HG03571 (cell line): ENCODE data around the gene MT3.
A peak's percentile ranks its signal among the peaks of the same experiment; 100 is the strongest.

Source experiments
- ATAC-seq: cut with Tn5 transposase; IDR thresholded peaks from one replicate; pipeline ENCODE4 v1.9.1; 2021; ENCODE audit not compliant: unreplicated experiment

Gene MT3

DNA sequence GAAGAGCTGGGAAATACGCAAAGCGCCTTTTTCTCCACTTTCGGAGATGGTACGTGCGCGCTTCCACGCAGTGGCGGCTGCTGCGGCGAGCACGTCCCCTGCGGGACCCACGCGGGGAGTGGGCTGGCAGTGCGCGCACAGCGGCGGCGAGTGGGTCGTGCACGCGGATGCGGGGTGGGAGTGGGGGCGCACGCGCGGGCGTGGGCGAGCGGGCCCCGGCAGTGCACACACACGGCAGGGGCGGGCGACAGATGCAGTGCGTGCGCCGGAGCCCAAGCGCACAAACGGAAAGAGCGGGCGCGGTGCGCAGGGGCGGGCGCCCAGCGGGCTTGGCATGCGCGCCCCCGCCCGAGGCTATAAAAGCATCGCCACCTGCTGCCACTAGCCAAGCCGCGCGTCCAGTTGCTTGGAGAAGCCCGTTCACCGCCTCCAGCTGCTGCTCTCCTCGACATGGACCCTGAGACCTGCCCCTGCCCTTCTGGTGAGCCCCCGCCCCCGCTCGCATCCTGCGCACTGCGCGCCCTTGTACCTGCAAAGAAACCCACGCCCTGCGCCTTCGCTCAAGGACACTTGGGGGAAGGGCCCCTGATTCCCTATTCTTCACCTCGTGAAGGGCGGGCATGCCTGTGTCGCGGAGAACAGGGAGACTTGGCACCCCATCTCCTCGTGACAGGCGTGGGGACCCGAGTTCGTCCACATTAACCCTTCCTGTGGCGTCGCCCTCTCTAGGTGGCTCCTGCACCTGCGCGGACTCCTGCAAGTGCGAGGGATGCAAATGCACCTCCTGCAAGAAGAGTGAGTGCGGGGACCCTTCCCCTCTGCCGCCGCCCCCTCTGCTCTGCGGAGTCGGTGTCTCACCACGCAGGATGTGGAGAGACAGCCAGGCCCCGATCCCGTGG, at the start of gene MT3:
MT3 (plus strand) TSS at position 388 of the 899 bp plus-strand sequence; CDS start at position 451, 63 bp downstream.
- no peak for ATAC-seq

DNA sequence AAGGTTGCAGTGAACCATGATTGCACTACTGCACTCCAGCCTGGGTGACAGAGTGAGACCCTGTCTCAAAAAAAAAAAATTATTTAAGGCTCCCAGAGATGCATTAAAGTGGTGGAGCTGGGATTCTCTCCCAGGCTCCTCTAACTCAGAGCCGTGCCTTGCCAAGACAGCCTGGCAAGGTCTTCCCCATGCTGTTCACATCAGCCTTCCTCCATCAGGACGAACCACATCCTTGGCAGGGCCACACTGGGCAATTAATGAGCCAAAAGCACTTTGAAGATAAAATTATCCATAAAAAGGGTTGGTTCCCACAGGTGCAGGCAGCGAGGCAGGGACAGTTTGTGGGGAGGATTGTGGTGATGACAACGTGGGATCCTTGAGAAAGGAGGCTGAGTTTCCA, 49.7 kb upstream of the MT3 start:
- ATAC-seq: no peak

DNA sequence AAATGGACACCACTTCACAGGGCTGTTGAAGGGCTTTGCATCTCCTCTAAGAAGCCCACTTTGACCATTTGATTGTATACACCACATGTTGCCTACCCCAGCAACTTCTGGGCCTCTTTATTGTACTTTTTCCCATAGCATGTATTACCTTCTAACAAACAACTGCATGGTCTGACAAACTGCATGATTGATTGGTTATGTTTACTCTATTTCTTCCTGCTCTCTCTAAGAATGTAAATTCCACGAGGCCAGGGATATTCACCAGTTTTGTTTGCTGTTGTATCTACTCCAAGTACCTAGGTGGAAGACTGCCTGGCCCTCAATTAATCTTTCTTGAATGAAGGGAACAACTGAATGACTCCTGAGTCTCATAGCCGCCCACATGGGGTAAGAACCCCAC, 47.3 kb upstream of the MT3 start:
- ATAC-seq: no peak

DNA sequence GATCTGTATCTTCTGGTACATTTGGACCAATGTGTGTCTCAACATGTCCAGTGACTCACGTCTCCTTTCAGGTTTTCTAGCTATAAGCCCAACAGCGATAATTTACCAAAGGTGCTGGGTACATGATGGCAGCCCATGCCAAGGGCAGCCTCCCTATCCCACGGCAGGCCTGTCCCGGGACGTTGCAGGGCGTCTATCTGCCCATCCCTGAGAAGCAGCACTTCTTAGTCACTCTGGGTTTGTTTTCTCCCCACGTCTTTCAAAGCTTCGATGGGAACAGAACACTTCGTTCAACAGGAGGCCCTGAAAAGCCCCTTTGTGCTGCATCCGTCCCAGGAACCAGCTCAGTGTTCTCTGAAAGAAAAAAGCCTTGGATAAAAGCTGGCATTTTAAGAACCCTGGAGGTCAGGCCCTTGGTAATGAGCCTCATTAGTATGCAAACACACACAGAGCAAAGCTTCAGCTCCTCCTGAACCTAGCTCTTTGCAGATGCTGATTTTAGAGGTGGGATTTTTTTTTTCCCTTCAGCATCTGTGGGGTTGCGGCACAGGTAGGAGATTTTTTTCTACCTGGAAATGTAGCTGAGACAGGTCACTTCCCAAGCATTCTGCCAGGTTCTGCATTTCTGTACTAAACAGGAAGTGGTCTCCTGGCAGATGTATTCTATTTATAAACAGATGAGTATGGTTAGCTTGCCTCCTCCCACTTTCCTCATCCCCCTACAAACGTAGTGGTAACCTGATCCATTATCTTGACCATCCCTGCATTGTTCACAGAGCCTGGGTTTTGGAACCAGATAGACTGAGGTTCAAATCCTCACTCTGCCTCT, 42.0 kb upstream of the MT3 start:
- no peak for ATAC-seq

DNA sequence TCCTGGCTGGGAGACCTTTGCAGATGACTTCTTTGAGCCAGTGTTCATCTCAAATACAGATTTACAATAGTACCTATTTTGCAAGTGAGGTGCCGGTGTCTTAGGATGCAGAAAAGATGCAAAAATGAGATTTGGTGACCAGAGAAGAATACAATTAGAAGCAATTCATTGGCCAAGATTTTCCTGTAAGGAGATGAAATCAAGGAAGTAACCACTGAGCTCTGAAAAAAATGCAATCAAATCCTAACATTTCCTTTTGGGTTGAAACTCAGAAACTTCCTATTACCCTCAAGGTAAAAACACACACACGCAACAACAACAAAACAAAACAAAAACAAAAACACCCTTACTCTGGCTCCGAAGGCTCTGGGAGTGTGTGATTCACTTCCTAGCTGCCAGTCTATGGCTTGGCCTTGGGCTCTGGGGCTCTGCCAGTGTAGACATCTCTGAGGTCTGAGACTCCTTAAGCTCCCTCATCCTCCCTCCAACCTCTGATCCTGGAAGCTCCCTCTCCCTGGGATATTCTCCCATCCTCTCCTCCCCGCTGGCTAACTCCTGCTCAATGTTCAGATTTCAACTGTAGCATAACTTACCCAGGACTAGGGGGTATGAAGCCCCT, 41.3 kb upstream of the MT3 start:
- ATAC-seq: no peak

DNA sequence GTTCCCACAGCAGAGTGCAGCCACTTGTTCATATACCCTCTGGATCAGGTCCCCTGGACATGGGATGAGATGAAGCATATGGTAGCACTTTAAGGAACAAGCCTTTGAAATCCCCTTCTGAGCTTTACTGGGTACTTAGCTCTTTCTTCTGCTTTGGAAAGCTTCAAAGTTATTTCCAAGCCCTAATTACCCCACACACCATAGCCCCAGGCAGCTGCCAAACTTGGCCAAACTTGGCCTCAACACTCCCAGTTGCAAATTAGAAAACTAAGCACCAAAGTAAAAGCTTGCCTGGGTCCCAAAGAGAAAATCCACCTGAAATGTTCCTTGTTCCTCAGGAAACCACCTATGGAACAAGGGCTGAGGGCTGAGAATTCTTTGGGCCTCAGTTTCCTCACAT, 40.2 kb upstream of the MT3 start:
- ATAC-seq: no peak

DNA sequence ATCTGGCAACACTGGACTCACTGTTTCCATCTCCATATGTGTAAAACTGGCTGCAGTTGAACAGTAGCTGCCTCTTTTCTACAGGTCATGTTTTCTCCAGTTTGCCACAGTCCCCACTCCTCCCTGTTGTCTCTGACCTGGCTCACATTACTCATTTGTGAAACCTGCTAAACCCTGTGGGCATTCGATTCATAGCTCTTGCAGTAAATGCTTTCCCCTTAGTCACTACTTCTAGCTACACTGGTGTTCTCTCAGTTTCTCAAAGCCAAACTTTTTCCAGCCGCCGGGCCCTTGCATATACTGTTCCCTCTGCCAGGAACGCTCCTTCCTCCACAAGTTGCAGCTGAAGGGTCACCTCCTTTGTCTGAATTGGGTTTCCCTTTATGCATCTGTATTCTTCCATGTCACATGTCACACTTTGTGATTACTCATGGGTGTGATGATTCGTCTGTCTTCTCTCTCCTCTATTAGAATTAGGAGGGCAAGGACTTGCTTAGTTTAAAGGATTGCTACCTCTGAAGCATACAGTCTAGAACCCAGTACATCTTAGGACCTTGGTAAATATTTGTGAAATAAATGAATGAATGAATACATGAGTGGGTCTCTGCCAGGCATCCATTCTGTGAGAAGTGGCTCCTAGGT, 39.5 kb upstream of the MT3 start:
- ATAC-seq: no peak

DNA sequence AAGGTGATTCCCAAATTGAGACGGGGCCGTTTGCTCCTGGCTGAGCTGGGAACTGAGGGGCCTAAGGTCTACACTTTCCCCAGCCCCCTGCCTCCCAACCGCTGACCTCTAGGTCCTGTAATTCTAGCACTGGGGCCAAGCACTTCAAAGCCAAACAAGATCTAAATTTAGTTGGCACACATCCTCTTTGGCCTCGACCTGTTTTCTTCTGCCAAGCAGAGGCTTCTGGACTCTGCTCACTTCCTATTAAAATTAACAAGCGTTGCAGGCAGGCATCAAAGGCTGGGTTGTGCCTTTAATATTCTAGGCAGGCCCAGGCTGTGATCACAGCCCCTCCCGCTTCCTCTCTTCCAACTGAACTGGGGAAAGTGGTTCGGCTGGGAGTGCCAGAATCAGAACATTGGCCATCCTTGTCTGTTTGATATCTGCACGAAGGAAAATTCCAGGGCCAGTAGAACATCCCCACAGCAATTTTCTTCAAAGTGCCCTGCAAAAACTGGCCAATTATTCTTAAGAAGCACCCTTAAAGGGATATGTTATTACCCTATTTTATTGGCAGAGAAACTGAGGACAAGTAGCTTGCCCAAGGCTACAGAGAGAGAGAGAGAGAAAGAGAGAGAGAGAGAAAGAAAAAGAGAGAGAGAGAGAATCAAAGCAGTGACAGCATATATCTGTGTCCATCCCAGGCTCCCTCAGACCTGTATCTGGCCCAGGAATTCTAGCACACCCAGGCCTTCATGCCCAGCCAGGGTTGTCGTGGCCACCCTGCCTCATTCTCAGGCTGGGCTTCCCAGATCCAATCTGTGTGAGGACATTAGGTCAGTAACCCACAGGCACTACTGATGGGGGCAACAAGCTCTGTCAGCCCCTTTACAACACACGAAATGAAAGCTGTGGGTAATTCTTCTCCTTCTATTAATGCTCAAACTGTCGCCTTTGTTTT, 37.3 kb upstream of the MT3 start:
- ATAC-seq: no peak

DNA sequence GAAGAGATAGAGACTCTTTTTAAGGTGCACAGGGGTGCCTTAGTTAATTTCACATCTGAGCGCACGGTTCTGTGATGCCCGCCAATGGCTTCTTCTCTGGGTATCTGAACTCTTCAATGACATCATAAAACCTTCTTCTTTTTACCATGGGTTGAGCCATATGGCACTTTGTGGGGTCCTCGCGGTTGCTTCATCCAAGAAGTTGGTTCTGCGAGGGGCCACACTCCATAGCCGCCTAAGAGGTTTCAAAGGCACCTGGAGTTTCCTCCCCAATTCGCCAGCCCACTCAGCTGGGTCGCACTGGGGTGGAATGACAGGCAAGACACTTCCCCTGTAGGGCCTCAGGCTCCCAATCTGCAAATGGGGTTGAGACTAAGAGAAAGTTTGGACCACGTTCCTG, 34.9 kb upstream of the MT3 start:
- no peak for ATAC-seq

DNA sequence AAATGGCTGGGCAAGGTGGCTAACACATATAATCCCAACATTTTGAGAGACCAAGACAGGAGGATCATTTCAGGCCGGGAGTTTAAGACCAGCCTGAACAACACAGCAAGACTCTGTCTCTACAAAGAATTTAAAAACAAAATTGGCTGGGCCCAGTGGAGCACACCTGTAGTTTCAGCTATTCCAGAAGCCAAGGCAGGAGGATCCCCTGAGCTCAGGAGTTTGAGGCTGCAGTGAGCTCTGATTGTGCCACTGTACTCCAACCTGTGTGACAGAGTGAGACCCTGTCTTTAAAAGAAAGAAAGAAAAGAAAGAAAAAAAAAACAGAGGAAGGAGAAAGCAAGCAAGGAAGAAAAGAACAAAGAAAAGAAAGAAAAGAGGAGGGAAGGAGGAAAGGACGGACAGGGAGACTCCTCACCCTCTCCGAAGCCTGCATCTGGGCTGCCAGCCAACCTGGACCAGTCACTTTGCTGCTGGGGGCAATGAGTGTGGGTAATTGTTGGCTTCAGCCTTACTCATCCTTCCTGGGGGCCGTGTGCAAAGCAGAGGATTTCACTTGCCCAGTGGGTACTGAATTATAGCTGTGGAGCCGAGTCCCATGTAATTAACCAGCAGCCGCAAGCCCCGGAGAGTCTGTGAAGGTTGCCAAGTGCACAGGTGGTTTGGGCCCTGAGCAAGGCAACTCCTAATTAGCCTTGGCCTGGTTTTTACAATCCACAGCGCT, 31.1 kb upstream of the MT3 start:
- no peak for ATAC-seq

DNA sequence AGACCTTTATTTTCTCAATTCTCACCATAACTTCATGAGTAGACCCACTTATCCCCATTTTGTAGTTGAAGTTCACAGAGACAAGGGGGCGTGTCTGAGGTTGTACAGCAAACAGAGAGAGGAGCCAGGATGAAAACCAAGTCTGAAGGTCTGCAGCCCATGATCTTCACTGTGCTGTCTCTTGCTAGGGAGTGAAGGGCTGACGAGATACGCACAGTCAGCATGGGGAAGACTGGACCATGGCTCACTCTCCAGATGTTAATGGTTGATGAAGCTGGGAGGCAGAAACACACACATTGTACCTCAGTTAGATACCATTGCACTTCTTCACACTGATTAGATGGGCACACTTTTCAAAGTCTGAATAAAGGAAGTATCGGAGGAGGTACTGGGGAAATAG, 30.2 kb upstream of the MT3 start:
- no peak for ATAC-seq

DNA sequence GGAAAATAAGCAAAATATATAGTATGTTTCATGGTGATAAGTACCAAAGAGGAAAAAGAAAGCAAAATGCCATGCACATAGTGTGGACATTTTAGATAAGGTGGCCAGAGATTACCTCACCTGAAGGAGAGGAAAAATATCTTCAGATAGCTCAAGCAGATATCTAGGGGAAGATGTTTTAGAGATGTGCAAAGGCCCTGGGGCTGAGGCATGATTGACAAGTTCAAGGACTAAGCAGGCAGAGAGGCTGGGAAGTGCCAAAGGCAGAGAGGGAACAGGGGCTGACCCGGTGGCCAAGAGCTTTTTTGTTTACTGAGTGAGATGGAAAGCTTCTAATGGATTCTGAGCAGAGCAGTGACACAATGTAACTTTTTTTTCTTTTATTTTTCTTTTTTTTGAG, 28.9 kb upstream of the MT3 start:
- ATAC-seq: no peak

DNA sequence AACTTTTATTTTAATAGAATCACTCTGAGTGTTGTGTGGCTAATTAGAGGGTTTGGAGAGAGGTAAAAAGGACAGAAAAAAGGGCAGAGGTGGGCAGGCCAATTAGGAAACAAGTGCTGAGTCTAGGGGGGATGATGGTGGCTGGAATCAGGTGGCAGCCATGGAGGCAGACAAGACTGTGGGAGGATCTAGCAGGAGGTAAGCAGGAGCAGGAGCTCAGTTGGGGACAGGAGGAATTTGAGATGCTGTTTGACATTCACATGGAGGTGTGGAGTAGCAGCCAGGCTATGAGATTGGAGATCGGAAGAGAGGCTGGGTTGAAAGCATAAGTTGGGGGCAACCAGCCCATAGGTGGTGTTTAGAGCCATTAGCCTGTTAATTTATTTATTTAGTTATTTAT, 28.2 kb upstream of the MT3 start:
- no peak for ATAC-seq

DNA sequence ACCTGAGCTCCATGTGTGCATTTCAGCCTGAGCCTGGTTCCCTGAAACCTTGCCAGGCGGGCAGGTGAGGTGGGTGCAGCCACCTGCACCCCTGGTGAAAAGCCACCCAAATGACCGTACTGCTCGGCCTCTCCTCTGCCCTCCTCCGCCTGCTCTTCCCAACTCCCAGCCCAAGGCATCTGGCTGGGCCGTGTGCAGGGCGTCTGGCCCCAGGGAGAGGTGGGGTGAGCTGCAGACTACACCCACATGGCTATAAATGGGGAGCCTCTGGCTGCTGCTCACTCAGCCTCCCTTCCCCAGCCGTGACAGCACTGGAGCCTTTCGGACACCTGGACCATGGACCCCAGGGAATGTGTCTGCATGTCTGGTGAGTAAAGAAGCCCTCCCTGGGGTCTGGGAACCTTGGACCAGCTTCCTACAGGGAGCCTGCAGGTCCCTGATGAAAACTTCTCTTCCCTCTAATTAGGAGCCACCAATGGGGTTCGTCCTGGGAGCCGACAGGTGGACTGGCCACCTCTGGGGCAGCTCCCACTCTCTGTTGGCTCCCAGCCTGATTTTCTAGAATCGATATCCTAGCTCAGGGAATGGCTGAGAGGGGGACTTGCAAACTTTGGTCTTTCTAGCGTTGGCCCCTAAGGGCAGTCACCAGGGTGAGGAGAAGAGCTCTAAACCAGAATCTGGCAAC, 24.4 kb upstream of the MT3 start, which contains the start of gene MT4:
MT4 (plus strand) TSS at position 281 of the 685 bp plus-strand sequence; CDS start at position 337, 56 bp downstream.
- ATAC-seq: no peak

DNA sequence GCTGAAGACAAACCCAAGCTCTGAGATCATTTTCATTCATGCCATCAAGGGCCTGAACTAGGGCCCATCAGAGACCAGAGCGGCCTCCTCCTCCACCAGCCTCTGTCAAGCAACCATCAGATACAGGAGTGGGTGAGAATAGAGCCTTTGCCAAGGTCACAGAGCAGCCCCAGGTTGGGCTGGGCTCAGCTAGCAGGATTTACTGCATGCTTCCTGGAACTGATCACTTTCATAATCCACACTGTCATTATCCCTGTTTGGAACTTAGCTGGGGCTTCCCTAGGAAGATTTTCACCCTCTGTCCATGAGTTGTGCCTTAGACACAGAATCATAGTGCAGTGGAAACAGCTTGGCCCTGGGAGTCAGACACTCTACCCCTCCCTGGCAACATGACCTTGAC, 19.4 kb upstream of the MT3 start:
- no peak for ATAC-seq

DNA sequence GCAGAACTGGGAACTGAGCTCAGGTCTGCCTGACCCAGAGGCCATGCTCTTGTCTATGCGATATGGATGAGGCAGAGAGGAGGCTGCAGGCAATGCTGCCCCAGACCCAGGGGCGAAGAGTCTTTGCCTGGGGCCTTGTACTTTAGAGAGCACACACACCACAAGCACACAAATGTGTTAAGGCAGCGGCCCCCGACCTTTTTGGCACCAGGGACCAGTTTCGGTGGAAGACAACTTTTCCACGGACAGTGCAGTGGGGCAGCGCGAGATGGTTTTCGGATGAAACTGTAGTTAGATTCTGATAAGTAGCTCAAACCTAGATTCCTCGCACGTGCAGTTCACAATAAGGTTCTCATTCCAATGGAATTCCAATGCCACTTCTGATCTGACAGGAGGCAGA, 17.8 kb upstream of the MT3 start:
- no peak for ATAC-seq

DNA sequence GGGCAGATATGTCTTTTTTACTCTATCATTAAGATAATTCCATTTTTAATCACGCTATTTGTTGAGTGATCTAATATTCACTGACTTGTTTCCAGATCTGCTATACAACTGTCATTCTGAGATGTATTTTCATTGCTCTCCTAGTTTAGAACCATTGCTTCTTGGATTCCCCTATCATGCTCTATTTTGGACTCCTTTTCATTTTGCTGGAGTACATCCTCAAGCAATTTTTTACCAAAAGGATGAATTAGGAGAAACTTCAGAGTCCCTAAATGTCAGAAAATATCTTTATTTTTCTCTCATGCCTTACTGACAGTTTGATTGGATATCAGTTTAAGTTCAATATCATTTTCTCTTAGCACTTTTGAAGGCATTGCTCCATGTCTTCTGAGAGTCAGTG, 14.7 kb upstream of the MT3 start:
- ATAC-seq: no peak

DNA sequence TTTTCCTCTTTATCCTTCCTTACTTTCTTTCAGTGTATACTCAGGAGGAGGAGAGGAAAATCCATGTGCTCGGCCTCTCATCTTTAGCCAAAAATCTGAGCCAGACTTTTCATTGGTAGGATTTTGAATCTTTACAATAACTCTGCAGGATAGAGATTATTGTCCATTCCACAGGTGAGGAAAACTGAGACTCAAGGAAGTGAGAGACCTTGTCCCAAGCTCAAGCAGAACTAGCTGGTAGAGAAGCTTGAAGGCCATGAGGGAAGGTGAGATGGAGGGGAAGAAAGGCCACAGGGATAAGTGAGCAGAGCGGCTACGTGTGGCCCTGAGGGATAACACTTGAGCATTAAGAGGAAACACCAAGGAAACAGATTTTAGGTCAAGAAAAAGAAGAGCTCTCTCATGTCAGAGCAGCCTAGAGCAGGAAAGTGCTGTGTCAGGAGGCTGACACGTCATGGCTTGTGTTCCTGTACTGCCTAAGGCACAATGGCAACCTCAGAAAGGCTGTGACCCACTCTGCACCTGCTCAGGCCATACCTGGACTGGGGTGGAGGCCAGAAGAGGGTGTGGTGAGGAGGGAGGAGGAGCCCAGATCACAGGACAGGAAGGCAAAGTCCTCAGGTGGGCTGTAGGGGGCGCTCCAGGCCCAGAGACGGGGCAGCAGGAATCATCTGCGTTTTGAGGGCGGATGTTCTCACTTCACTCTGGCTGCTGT, 12.6 kb upstream of the MT3 start:
- peak; percentile 81 for ATAC-seq
